GM13977 (cell line): Measurements from ENCODE around the gene ERF.

Experiments
- DNase-seq: peaks from one replicate; pipeline ENCODE4 v3.0.0; 2012; ENCODE audit warnings: low spot score
- CTCF ChIP-seq: IDR thresholded peaks from 2 replicates; pipeline ENCODE4 v1.5.1; 2012; ENCODE audit warnings: mild to moderate bottlenecking, control low read depth; ENCODE audit not compliant: insufficient read depth; ENCODE audit errors: extremely low read depth, missing control alignments
- in situ Hi-C: fragments of 300-500 bp; cut with MboI; formaldehyde crosslinking; loops from one replicate; pipeline ENCODE4 v1.12.0; 2022; ENCODE audit warnings: low sequenced_read_pairs, low pct_unique_long_range_greater_than_20kb, mixed read lengths, inconsistent platforms; ENCODE audit not compliant: unreplicated experiment

Gene ERF

GRCh38 chr19:42239544-42240220 lies 15.2 kb downstream of the ERF start:
- no peak for DNase-seq
- TF ChIP-seq CTCF: no peak
- in situ Hi-C loops: no loop called here

- DNase-seq: no peak
- in situ Hi-C loops: no loop called here
- no peak for TF ChIP-seq CTCF
Measured at GRCh38 chr19:42235181-42235580, 19.7 kb downstream of the ERF start.

- no peak for TF ChIP-seq CTCF
- in situ Hi-C loops: no loop called here
- DNase-seq: no peak
Measured at GRCh38 chr19:42234364-42234763, 20.6 kb downstream of the ERF start.

- no peak for DNase-seq
- in situ Hi-C loops: no loop called here
Measured at GRCh38 chr19:42233678-42234292, 21.1 kb downstream of the ERF start.

GRCh38 chr19:42233106-42233505 lies 21.8 kb downstream of the ERF start:
- in situ Hi-C loops: no loop called here
- DNase-seq: no peak
- no peak for TF ChIP-seq CTCF

More at GRCh38 chr19:42233678-42234292, 21.1 kb downstream of the ERF start:
- TF ChIP-seq CTCF: no peak

- no peak for DNase-seq
- in situ Hi-C loops: no loop called here
- TF ChIP-seq CTCF: no peak
Measured at GRCh38 chr19:42232435-42232834, 22.5 kb downstream of the ERF start.
